ENCODE data around the gene CRISP3.

DNA sequence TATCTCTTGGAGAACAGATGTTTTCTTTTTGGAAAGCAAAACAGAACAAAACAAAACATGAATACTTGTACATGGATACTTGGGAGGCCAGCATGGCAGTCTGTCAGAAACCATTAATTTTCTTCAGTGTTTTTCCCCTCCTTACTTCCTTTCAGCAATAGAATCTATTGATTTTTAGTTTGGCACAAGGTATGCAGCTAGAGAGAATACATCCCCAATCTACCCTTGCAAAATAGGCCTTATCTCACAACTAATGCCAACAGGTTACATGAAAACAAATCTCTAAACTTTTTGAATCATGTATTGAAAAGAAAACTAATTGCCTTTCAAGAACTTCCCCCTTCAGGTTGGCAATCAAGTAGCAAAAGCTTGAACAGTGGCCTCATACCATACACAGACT, 40.1 kb upstream of the CRISP3 start:
- TF ChIP-seq, protein P1, sequence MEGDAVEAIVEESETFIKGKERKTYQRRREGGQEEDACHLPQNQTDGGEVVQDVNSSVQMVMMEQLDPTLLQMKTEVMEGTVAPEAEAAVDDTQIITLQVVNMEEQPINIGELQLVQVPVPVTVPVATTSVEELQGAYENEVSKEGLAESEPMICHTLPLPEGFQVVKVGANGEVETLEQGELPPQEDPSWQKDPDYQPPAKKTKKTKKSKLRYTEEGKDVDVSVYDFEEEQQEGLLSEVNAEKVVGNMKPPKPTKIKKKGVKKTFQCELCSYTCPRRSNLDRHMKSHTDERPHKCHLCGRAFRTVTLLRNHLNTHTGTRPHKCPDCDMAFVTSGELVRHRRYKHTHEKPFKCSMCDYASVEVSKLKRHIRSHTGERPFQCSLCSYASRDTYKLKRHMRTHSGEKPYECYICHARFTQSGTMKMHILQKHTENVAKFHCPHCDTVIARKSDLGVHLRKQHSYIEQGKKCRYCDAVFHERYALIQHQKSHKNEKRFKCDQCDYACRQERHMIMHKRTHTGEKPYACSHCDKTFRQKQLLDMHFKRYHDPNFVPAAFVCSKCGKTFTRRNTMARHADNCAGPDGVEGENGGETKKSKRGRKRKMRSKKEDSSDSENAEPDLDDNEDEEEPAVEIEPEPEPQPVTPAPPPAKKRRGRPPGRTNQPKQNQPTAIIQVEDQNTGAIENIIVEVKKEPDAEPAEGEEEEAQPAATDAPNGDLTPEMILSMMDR (conservative IDR thresholded peaks at IDR 0.05; ENCODE audit: low read depth, low read length), result no peak
- no peak for TF ChIP-seq EZH2 (IDR thresholded peaks at IDR 0.05; ENCODE audit: borderline replicate concordance, low read depth, low read length, poor library complexity, severe bottlenecking)

Data from A673 (cell line).